A549 (cell line): ENCODE results near the gene RHOBTB1. TPM values are rescaled to one million over a fixed set of nuclear protein-coding genes. Genes with fewer than 3 reads are reported as not detected.
"Not testable (repeated sequence)": the region's sequence is repeated elsewhere in the genome, so short reads cannot be mapped to it uniquely, and the experiment has no call there.

Experiments used
- ATAC-seq, 2 experiments: fragments of 200-7000 bp in 1 of 2; fragments of >200 bp in 1 of 2; cut with Nextera tagmentation in 1 of 2; cut with Tn5 transposase in 1 of 2; 3 replicates each; pipeline versions ENCODE4 v1.8.0 to v1.9.1; 2018 to 2020; ENCODE audit warnings: mild to moderate bottlenecking in 1 of 2, moderate library complexity in 1 of 2
- CTCF ChIA-PET: fragments of 300-600 bp; sonication (Branson Sonifier 250); formaldehyde crosslinking; extraction: SDS; loops from one replicate; lab custom pipeline; 2021; ENCODE audit warnings: antibody characterized with exemption, inconsistent platforms; lab: Yijun Ruan, JAX
- POLR2A ChIA-PET: fragments of 350-600 bp; formaldehyde crosslinking; extraction: SDS; loops from one replicate; lab custom pipeline; 2021; ENCODE audit warnings: antibody characterized with exemption, inconsistent platforms; lab: Yijun Ruan, JAX
- DNase-seq, 2 experiments: peaks; one replicate each; pipeline versions ENCODE4 v3.0.0 to v3.0.0-alpha.2; 2011 to 2016; ENCODE audit warnings: low read depth in 1 of 2, low spot score in 1 of 2
- FAIRE-seq: peaks from 2 replicates; lab custom pipeline; 2011; peaks lifted over from hg19 to GRCh38; lab: Jason Lieb, UNC
- H3K27ac ChIP-seq, 2 experiments: fragments of >200 bp; sonication (Bioruptor Twin); formaldehyde crosslinking; 3 replicates each; pipeline ENCODE4 v1.5.1; 2016 to 2017
- H3K4me1 ChIP-seq: fragments of >200 bp; sonication (Bioruptor Twin); formaldehyde crosslinking; 3 replicates; pipeline ENCODE4 v1.6.1; 2016
- H3K4me2 ChIP-seq: fragments of >200 bp; sonication (Bioruptor Twin); formaldehyde crosslinking; 3 replicates; pipeline ENCODE4 v1.6.1; 2016
- H3K4me3 ChIP-seq: fragments of >200 bp; sonication (Bioruptor Twin); formaldehyde crosslinking; 3 replicates; pipeline ENCODE4 v1.5.1; 2016
- H3K9me3 ChIP-seq: fragments of >200 bp; sonication (Bioruptor Twin); formaldehyde crosslinking; 3 replicates; pipeline ENCODE4 v1.6.1; 2016
- CHD2 ChIP-seq: fragments of 150-350 bp; IDR thresholded peaks from 2 replicates; pipeline ENCODE4 v1.6.1; 2014; ENCODE audit warnings: low read length; ENCODE audit not compliant: partially characterized antibody
- CTCF ChIP-seq: fragments of >200 bp; sonication (Bioruptor Twin); formaldehyde crosslinking; IDR thresholded peaks from 3 replicates; pipeline ENCODE4 v1.5.1; 2016
- EHF ChIP-seq: fragments of 250-450 bp; sonication (Bioruptor Pico); IDR thresholded peaks from 2 replicates; pipeline ENCODE4 v1.5.0; 2020; ENCODE audit warnings: mild to moderate bottlenecking
- ELK1 ChIP-seq: fragments of 150-350 bp; IDR thresholded peaks from 2 replicates; pipeline ENCODE4 v1.6.1; 2014; ENCODE audit warnings: low read depth, mild to moderate bottlenecking, low read length
- EP300 ChIP-seq, 2 experiments: fragments of >200 bp; sonication (Bioruptor Twin); formaldehyde crosslinking; IDR thresholded peaks; 2 replicates in 1 of 2; 3 replicates in 1 of 2; pipeline ENCODE4 v1.6.1; 2016 to 2017
- GATA3 ChIP-seq: IDR thresholded peaks from 2 replicates; pipeline ENCODE4 v1.6.1; 2012; ENCODE audit warnings: borderline replicate concordance
- HES2 ChIP-seq: fragments of >200 bp; sonication (Bioruptor Twin); formaldehyde crosslinking; IDR thresholded peaks from 2 replicates; pipeline ENCODE4 v1.6.1; 2016
- HMGXB4 ChIP-seq: fragments of 250-450 bp; sonication (Bioruptor Pico); IDR thresholded peaks from 2 replicates; pipeline ENCODE4 v1.5.0; 2021; ENCODE audit warnings: mild to moderate bottlenecking, moderate library complexity, borderline replicate concordance
- HOXB13 ChIP-seq: fragments of 250-450 bp; sonication (Bioruptor Pico); IDR thresholded peaks from 2 replicates; pipeline ENCODE4 v1.5.0; 2020; ENCODE audit warnings: low read depth, mild to moderate bottlenecking, moderate library complexity
- MAFK ChIP-seq: fragments of 450-650 bp; IDR thresholded peaks from 2 replicates; pipeline ENCODE4 v1.6.1; 2014; ENCODE audit not compliant: partially characterized antibody
- MAX ChIP-seq: IDR thresholded peaks from 2 replicates; pipeline ENCODE4 v1.6.1; 2012
- MYC ChIP-seq: IDR thresholded peaks from 2 replicates; pipeline ENCODE4 v1.6.1; 2012; ENCODE audit warnings: mild to moderate bottlenecking, inconsistent platforms, low read length, improper control_type of control experiment, borderline replicate concordance
- NR3C1 ChIP-seq: fragments of >200 bp; sonication (Bioruptor Twin); formaldehyde crosslinking; IDR thresholded peaks from 3 replicates; pipeline ENCODE4 v1.6.1; 2017
- POLR2A ChIP-seq: IDR thresholded peaks from 2 replicates; pipeline ENCODE4 v1.6.1; 2012; ENCODE audit warnings: mild to moderate bottlenecking, low read length
- RAD21 ChIP-seq, 2 experiments: fragments of >200 bp in 1 of 2; sonication (Bioruptor Twin) in 1 of 2; formaldehyde crosslinking in 1 of 2; IDR thresholded peaks in 1 of 2; conservative IDR thresholded peaks in 1 of 2; 2 replicates in 1 of 2; 3 replicates in 1 of 2; pipeline ENCODE4 v1.6.1; 2012 to 2018; ENCODE audit warnings: inconsistent platforms in 1 of 2
- RCOR1 ChIP-seq: fragments of 150-350 bp; IDR thresholded peaks from 2 replicates; pipeline ENCODE4 v1.6.1; 2014; ENCODE audit warnings: antibody characterized with exemption, low read length, low read depth
- SMC3 ChIP-seq: fragments of >200 bp; sonication (Bioruptor Twin); formaldehyde crosslinking; IDR thresholded peaks from 3 replicates; pipeline ENCODE4 v1.6.1; 2018; ENCODE audit warnings: inconsistent platforms
- TFCP2L1 ChIP-seq: fragments of 250-450 bp; sonication (Bioruptor Pico); IDR thresholded peaks from 2 replicates; pipeline ENCODE4 v1.5.0; 2021; ENCODE audit warnings: mild to moderate bottlenecking
- ZSCAN20 ChIP-seq: fragments of 250-450 bp; sonication (Bioruptor Pico); IDR thresholded peaks from 2 replicates; pipeline ENCODE4 v1.8.0; 2022; ENCODE audit warnings: mild to moderate bottlenecking, moderate library complexity
- WGBS: methylation state at CpG from one replicate; pipeline ENCODE4 v1.1.6; 2017; ENCODE audit errors: missing lambda C conversion rate; 5-methylcytosine and 5-hydroxymethylcytosine counted together
- polyA plus RNA-seq, 4 experiments: library from polyadenylated mRNA; depleted of rRNA in 3 of 4; stranded (reverse); fragments of >200 nt; fragmentation: RNase III in 1 of 4; extraction: RNeasy Plus Mini Kit Qiagen cat#74134 plus additional on column Dnase treatment in 1 of 4; gene quantifications; 2 replicates in 3 of 4; 3 replicates in 1 of 4; pipeline ENCODE4 v1.2.3, GENCODE V29; 2011 to 2017
- TF ChIP-seq, protein P1 (sequence below): fragments of 200-600 bp; sonication (generic); IDR thresholded peaks from 2 replicates; pipeline ENCODE4 v1.6.1; 2016; ENCODE audit warnings: antibody characterized with exemption, mild to moderate bottlenecking, moderate library complexity

The RHOBTB1 gene
- polyA plus RNA-seq, 2 of the 4 experiments (the other 2 are of a cell fraction) = 6.6 to 24.7 TPM

- TF ChIP-seq, protein P1, sequence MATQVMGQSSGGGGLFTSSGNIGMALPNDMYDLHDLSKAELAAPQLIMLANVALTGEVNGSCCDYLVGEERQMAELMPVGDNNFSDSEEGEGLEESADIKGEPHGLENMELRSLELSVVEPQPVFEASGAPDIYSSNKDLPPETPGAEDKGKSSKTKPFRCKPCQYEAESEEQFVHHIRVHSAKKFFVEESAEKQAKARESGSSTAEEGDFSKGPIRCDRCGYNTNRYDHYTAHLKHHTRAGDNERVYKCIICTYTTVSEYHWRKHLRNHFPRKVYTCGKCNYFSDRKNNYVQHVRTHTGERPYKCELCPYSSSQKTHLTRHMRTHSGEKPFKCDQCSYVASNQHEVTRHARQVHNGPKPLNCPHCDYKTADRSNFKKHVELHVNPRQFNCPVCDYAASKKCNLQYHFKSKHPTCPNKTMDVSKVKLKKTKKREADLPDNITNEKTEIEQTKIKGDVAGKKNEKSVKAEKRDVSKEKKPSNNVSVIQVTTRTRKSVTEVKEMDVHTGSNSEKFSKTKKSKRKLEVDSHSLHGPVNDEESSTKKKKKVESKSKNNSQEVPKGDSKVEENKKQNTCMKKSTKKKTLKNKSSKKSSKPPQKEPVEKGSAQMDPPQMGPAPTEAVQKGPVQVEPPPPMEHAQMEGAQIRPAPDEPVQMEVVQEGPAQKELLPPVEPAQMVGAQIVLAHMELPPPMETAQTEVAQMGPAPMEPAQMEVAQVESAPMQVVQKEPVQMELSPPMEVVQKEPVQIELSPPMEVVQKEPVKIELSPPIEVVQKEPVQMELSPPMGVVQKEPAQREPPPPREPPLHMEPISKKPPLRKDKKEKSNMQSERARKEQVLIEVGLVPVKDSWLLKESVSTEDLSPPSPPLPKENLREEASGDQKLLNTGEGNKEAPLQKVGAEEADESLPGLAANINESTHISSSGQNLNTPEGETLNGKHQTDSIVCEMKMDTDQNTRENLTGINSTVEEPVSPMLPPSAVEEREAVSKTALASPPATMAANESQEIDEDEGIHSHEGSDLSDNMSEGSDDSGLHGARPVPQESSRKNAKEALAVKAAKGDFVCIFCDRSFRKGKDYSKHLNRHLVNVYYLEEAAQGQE = no peak
- no peak for TF ChIP-seq EP300 (IDR thresholded peaks at IDR 0.05)
Observed at GRCh38 chr10:60908031-60908430, 36.0 kb downstream of the RHOBTB1 start (continued).

DNA sequence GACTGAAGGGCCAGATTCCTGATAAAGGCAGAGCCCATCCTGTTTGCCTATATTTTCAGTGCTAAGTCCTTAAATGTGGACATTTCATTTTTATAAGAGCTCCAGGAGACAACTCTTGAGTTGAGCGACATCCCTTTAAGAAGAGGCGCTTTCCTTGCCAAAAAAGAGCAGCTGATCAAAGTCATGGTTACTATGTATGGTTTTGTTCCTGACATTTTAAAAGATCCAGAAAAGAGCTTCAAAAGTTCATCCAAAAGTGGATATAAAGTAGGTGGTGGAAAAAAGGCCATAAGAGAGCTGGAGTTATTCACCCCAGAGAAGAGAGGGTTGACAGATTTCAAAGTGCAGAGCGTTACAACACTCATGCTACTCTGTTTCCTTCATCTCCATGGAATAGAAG lies 36.7 kb downstream of the RHOBTB1 start:
- WGBS = 85% methylated on average over 3 of the region's 3 CpGs
- ATAC-seq = no peak
- no peak overlapping the region for H3K4me2 ChIP-seq
- H3K4me1 ChIP-seq = no peaks in the 10 kb centered on the region; the same call in 2 of the 3 replicates
- CTCF ChIA-PET = no interaction called here
- H3K27ac ChIP-seq = no peak overlapping the region
- no peak for TF ChIP-seq CTCF
- TF ChIP-seq HOXB13 (CRISPR knock-in tag) = no peak
- no peak for TF ChIP-seq NR3C1
- TF ChIP-seq MYC = no peak
- TF ChIP-seq POLR2A = no peak
- no peak for TF ChIP-seq RCOR1
- TF ChIP-seq HES2 = no peak
- TF ChIP-seq ELK1 = no peak
- TF ChIP-seq, protein P1 = no peak
- TF ChIP-seq EHF (CRISPR knock-in tag) = no peak
- TF ChIP-seq CHD2 = no peak
- no peak for TF ChIP-seq ZSCAN20 (CRISPR knock-in tag)
- no peak for TF ChIP-seq MAFK
- TF ChIP-seq MAX = no peak
- no peak for TF ChIP-seq RAD21 (conservative IDR thresholded peaks at IDR 0.05 in 1 of 2, IDR thresholded peaks at IDR 0.05 in 1 of 2)
- no peak for TF ChIP-seq SMC3
- no peak for TF ChIP-seq EP300 (IDR thresholded peaks at IDR 0.05)
- TF ChIP-seq HMGXB4 (CRISPR knock-in tag) = no peak
- no peak for TF ChIP-seq TFCP2L1 (CRISPR knock-in tag)
- no peak for TF ChIP-seq GATA3
- TF ChIP-seq, all 56 proteins: peak for 0
- no peak overlapping the region for H3K4me3 ChIP-seq
- POLR2A ChIA-PET = no interaction called here
- DNase-seq = no peak
- H3K9me3 ChIP-seq = peaks cover 7% of the 10 kb centered on the region; the same call in 2 of the 3 replicates
- no peak for FAIRE-seq

DNA sequence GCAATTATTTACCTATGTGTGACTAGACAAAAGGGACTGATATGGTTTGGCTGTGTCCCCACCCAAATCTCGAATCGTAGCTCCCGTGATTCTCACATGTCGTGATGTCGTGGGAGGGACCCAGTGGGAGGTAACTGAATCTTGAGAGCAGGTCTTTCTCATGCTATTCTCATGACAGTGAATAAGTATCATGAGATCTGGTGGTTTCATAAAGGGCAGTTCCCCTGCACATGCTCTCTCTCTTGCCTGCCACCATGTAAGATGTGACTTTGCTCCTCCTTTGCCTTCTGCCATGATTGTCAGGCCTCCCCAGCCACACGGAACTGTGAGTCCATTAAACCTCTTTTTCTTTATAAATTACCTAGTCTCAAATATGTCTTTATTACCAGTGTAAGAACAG lies 37.2 kb downstream of the RHOBTB1 start:
- CTCF ChIA-PET, H3K4me2 ChIP-seq, FAIRE-seq, H3K4me1 ChIP-seq, POLR2A ChIA-PET, DNase-seq, H3K27ac ChIP-seq, ATAC-seq, H3K9me3 ChIP-seq, H3K4me3 ChIP-seq: not testable (repeated sequence)
- 90% methylated on average over 6 of the region's 6 CpGs for WGBS
